GM19023 (cell line): ENCODE data around the gene SNAP47.
"Not testable (repeated sequence)": the region's sequence is repeated elsewhere in the genome, so short reads cannot be mapped to it uniquely, and the experiment has no call there.

Experiments used
- ATAC-seq: cut with Tn5 transposase; IDR thresholded peaks from one replicate; pipeline ENCODE4 v1.9.1; 2021; ENCODE audit warnings: mild to moderate bottlenecking, moderate library complexity; ENCODE audit not compliant: unreplicated experiment

The SNAP47 gene, protein sequence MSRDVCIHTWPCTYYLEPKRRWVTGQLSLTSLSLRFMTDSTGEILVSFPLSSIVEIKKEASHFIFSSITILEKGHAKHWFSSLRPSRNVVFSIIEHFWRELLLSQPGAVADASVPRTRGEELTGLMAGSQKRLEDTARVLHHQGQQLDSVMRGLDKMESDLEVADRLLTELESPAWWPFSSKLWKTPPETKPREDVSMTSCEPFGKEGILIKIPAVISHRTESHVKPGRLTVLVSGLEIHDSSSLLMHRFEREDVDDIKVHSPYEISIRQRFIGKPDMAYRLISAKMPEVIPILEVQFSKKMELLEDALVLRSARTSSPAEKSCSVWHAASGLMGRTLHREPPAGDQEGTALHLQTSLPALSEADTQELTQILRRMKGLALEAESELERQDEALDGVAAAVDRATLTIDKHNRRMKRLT

DNA sequence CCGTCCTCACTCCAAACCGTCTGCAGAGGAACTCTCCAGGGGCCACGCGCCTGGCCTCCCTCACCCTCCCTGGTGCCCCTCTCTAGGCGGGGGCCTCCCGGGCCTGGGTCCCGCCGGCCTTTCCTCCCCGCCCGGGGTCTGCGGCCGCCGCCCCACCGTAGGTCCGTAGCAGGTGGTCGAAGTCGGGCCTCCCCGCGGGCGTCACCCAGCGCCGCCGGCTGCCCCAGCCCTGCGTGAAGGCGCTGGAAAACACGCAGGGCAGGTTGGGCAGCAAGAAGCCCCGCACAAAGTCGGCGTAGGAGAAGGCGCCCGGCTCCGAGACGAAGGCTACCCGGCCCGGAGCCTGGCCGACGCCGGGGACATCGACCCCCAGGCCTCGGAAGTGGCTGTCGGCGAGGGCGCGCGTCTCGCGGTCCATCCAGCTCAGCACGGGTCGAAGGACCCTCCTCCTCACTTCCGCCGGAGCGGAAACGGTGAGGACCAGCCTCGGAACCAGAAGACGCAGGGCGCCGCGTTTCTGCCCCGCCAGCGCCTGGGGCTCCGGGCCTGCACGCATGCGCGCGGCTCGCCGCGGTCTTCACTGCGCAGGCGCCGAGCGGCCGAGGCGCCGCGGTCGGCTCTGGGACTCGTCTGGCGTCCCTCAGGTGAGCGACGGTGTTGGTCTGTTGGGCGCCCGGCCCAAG lies at the start of gene SNAP47, which contains the start of gene JMJD4:
SNAP47 (plus strand) TSS at position 580 of the 683 bp plus-strand sequence. CDS start 12,302 bp downstream, outside the sequence.
JMJD4 (minus strand) TSS at position 447 of the 683 bp plus-strand sequence; CDS start at position 418, 29 bp downstream.
- ATAC-seq = peak; percentile 95

DNA sequence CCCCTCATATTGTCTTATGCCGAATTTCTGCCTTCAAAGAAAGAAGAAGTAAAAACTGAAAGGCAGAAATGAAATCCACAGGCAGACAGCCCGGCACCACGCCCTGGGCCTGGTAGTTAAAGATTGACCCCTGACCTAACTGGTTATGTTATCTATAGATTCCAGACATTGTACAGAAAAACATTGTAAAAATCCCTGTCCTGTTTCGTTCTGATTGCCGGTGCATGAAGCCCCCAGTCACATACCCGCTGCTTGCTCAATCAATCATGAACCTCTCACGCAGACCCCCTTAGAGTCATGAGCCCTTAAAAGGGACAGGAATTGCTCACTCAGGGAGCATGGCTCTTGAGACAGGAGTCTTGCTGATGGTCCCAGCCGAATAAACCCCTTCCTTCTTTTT lies 49.4 kb upstream of the SNAP47 start:
- ATAC-seq = no peak

DNA sequence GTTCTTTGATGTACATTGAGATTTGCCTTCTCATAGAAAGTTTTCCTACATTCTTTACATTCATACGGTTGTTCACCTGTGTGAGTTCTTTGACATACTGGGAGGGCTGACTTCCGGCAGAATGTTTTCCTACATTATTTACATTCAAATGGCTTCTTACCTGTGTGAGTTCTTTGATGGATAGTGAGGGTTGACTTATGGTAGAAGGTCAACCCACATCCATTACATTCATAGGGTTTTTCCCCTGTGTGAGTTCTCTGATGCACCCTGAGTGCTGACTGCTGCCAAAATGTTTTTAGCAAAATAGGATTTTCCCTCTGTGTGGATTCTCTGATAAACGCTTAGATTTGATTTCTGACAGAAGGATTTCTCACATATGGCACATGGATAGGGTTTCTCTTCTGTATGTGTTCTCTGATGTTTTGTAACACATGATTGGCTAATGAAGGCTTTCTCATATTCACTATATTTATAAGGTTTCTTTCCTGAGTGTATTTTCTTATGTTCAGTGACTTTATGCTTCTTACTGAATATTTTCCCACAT lies 37.8 kb upstream of the SNAP47 start:
- ATAC-seq = no peak

DNA sequence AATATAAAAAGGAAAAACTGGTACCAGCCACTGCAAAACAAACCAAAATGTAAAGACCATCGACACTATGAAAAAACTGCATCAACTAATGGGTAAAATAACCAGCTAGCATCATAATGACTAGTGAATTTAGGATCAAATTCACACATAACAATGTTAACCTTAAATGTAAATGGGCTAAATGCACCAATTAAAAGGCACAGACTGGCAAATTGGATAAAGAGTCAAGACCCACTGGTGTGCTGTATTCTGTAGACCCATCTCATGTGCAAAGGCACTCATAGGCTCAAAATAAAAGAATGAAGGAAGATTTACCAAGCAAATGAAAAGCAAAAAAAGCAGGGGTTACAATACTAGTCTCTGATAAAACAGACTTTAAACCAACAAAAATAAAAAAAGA lies 33.6 kb upstream of the SNAP47 start:
- ATAC-seq = not testable (repeated sequence)

DNA sequence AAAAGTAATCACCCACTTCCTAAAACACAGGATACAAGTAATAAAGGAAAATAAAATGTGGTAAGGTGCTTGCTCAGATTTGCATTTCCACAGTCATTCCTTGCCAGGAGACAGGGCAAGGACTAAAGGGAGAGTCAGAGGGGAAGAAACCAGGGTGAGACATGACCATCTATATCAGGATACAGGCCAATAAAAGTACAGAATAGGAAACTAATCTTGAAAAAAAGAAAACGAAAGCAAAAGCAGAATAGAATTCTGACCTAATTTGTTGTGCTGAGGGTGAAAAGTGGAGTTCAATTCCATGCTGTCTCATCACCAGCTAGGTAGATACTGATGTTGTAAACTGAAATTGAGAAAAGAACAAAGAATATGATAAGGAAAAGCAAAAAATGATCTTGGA lies 27.4 kb upstream of the SNAP47 start:
- no peak for ATAC-seq

DNA sequence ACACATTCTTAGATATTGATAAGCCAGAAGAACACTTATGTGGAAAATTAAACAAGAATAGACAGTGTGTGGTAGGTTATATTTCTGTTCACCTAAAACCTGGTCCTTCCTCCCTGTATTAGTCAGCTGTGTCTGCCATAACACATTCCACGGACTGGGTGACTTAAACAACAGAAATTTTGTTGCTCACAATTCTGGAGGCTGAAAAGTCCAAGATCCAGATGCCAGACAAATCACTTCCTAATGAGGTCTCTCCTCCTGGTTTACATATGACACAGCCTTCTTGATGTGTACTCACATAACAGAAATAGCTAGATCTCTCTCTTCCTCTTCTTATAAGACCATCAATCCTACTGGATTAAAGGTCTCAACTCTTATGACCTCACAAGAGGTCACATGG lies 25.8 kb upstream of the SNAP47 start:
- ATAC-seq = no peak

DNA sequence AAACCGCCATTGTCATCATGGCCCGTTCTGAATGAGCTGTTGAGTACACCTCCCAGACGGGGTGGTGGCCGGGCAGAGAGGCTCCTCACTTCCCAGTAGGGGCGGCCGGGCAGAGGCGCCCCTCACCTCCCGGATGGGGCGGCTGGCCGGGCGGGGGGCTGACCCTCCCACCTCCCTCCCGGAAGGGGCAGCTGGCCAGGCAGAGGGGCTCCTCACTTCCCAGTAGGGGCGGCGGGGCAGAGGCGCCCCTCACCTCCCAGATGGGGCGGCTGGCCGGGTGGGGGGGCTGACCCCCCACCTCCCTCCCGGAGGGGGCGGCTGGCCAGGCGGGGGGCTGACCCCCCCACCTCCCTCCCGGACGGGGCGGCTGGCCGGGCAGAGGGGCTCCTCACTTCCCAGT lies 24.8 kb upstream of the SNAP47 start:
- not testable (repeated sequence) for ATAC-seq

DNA sequence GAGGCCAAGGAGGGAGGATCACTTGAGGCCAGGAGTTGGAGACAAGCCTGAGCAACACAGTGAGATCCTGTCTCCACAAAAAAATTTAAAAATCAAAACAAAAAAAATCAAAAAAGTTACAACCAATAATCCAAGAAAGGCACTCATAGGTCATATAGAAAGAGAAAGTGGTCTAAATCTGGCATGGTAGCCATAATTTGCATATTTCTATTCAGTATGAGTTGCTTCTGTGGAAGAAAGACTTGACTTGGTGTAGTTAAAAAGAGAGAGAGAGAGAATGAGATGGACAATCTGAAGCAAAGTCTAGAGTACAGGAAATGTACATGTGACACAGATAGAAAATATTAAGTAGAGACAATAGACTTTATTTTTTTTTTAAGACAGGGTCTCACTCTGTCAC lies 22.6 kb upstream of the SNAP47 start:
- no peak for ATAC-seq

DNA sequence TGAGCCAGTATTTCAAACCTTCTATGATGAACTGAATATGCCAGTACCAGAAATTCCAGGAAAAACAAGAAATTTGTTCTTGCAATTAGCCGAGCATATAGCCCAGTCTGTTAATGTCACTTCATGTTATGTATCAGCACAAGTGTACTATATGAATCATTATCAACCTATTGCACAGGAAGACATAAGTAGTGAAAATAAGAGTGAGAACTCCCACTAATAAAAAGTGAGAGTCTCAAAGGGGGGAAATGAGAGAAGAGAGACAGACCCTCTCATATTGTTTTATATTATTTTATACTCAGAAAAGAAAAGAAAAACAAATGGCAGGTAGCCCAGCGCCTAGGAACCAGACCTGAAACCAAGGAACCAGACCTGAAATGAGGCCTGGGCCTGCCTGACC lies 16.3 kb upstream of the SNAP47 start:
- no peak for ATAC-seq

DNA sequence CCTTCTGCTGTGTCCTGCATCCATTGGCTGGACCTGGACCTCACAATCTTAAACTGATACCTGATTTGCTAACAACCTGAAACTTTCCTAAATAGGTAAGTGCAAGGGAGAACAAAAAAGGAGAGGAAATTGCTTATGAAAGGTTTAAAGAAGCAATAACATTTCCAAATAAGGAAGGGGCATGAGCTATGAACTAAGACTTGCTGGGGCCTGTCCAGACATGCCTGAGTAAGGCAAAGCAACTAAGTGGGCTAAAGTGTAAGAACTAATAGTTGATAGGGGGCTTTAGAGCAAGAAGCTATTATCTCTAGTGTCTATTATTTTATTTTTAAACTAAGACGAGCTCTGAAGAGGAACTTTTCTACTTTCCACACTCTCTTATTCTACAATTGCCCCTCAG lies 11.8 kb upstream of the SNAP47 start:
- no peak for ATAC-seq

DNA sequence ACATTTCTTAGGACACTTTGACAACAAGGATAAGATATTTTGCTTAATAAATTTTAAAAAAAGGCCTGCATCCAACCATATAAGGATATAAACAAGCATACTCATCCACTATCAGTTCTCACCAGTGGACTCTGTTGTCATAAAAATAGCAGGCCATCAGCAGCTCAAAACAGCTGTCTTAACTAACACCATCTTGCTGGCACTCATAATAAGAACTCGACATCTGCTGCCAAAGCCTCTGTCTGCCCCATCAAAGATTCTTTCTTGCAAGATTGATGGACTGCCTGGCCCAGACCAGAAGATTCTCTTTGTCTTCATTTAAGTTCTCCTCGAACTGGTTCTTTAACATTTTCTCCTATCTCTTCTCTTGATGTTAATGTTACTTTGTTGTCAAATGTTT lies 10.2 kb upstream of the SNAP47 start:
- ATAC-seq = no peak

DNA sequence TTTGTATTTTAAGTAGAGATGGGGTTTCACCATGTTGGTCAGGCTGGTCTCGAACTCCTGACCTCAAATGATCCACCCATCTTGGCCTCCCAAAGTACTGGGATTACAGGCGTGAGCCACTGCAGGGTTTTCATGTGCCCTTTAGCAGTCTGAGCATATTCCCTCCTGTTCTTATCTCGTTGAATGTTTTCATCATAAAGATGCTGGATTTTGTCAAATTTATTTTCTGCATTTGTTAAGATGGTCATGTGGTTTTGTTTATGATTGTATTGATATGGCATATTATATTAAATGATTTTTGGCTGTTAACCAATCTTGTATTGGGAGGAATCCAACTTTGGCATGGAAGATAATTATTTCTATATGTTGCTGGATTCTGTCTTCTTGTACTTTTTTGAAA lies 8.9 kb upstream of the SNAP47 start:
- ATAC-seq = no peak

DNA sequence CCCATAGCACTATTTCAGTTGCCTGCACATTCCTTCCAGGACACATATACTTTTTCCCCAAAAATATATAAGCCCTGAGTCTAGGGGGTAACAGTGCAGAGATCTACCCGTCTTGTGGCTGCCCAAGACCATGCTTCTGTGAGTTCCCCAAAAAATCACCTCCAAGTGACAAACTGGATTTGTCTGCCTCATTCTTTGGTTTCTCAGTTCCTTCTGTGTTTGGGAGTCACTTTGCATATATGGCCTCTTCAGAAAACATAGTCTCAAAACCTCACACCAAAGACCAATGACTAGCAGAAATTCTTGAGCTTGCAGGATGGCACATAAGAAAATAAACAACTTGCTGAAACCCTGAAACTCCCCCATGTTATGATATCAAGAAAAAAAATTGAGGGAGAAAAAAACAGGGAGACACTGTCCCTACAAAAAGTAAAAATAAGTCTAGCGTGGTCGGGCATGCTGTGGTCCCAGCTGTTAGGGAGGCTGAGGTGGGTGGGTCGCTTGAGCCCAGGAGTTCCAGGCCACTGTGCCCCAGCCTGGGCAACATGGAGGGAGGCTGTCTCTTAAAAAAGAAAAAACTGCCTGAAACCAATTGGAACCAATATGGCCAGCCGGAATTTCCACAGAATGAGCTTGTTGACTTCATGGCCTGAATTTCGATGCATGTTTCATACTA lies 8.2 kb upstream of the SNAP47 start:
- ATAC-seq = no peak

DNA sequence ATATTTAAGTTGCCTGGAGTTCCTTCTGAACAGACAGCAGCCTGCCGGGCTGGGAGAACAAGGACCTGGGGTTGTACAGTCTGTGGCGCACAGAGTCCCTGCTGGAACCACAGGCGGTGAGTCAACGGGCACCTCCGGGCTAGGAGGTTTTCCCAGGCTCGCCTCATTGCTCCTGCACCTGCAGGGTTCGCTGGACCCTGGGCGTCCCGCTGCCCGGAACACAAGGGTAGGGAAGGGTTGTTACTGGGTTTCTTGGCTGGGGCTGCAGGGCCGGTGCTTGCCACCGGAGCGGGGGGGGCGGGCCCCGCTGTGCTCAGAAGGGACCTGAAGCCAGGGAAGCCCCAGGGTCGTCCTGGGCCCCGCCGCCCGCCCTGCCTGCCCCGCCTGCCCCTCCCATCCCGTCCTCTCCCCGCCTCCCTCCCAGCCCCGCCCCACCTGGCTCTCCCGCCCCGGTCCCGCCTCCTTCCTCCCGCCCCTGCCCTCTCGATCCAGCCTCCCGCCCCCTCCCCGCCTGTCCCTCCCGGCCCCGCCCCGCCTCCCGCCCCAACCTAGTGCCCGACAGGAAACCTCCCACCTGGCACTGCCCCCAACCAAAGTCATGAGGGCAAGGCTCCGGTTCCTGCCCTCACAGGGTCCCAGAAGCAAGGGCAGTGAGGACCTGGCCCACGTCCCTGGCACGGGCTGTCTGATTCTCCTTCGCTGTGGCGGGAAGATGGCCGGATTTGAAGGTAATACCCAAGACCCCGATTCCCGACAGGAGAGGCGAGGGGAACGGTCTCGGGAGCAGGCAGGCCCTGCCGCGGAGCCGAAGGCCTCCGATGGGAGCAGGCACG lies 7.0 kb upstream of the SNAP47 start:
- ATAC-seq = peak; percentile 40

DNA sequence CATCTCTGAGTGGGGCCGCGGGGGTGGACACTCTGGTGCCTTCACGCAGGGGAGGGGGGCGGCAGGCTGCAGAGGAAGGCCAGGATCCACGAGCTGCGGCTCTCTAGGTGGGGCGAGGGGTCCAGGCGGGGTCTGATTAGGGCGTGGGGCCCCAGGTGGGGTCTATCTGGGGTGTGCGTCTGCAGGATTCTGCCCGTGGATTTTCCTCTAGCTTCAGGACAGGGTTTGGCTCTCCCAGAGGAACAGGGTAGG lies 6.4 kb upstream of the SNAP47 start:
- peak; percentile 10 for ATAC-seq

DNA sequence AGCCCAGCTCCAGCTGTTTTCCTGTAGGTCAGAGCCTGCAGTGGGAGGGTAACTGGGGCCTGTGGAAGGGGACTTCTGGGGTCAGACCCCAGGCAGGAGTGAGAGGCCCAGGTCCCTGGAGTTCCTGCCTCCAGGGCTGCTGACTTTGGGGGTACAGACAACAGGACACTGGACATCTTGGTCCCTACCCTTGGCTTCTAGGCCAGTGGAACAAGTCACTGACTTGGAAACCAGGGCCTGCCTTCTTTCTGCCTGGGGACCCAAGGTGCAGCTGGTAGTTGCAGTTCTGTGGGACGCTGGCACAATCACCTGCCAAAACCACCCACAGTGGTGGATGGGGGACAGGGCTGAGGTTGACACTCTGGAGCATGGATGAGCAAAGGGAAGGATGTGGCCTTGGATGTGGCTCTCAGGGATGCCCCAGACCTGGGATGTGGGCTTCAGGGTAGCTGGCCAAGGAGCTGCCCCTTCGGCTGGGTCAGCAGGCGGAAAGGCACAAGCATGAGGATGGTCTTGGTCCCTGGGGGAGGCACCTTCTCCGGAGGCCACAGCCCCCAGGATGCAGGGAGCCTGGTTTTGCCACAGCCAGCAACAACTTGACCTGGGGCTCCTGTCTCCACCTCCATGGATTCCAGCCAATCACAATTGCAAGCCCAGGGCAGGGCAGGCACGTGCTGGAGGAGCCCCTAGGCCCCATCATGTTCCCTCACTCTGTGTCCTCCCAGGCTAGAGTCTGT lies 5.9 kb upstream of the SNAP47 start:
- ATAC-seq = no peak

DNA sequence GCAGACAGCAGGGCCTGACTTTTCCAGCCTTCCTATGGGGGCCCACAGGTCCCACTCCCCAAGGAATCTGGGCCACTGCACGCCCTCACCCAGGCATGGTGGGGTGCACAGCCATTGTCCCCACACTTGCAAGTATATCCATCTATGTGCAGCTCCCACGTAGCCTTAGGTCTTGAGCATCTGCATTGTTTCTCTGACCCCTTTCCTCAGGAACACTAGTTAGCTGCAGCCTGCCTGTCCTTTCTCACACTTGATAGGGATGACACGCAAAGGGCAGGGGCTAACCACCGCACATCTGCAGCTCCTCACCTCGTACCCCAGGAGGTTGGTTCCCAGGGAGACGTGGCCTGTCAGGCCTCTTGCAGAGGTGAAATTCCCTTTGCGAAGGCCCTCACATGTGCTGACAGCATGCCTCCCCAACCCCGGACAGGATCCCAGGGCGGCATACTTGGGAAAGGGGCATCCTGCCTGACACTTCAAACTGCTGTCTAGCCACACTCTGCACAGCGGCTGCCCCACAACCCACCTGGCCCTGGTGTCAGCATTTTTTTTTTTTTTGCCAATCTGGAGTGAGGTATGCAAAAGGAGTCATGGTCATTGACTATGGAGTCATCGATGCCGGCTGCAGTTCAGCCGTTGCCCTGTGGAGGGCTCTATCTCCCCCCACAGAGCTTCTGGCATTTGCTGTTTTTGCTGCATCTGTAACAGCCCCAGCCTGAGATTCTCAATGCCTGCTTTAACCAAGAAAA lies 5.2 kb upstream of the SNAP47 start:
- no peak for ATAC-seq

DNA sequence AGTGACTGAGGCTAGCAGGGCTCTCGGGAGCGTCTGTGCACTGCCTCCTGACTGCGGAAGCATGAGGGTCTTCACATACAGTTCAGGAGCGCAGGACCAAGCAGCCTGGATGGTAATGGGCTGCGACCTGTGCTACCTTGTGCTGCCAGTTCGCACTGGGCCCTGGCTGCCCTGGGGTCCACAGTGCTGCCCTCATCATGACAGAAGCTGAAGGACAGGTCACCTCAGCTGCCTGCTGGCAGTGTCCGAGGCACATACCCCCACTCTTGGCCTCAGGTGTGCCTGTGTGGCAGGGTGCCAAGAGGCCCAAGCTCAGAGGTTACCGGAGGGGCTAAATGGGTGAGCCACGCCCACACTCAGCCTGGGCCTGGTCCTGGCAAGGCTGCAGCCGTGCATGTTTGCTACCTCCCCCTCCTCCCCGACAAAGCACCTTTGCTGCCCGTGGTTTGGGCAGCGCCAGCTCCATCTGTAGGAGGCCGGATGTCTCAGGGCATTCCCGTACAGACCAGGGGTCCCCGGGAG lies 4.5 kb upstream of the SNAP47 start:
- ATAC-seq = no peak

DNA sequence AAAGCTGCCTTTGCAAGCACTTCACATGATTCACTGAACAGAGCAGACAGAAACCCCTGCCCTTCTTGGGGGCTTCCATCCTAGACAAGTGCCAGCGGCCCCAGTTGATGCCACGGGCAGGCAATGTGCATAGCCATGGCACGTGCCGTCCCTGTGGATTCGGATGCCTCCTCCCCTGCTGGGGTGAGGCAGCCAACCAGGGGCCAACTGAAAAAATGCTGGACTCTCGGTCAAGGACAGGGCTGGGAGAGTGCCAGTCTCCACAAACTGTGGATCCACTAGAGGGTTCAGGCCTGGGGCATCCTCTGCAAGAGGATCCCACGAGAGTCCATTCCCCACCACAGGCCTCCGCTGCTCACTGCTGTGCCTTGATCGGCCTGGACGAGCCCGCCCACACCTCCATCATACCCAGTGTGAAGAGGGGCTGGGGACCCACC lies 4.0 kb upstream of the SNAP47 start:
- no peak for ATAC-seq
